ENCODE results near the gene RPS15. TPM values are rescaled to one million over a fixed set of nuclear protein-coding genes. Genes with fewer than 3 reads are reported as not detected.

Gene RPS15
- total and polyA plus RNA-seq, 4 experiments from 2014 or later, result 1,715 to 2,757 (median 2,201) TPM

GRCh38 chr19:1406774-1407527, 31.2 kb upstream of the RPS15 start:
- peak overlapping the region; percentile 33 to 57 for H3K4me3 ChIP-seq (ENCODE audit: low read length in 2 of 2)
- H3K27ac ChIP-seq (ENCODE audit: low read depth, low read length), result peak overlapping the region; percentile 88
- H3K9me3 Mint-ChIP-seq, result no peaks in the 10 kb centered on the region
- H3K27ac Mint-ChIP-seq, result peak overlapping the region; percentile 67 to 86 (median 84)
- H3K36me3 Mint-ChIP-seq, result peaks cover 4 to 17% of the 10 kb centered on the region in 2 donors
- H3K4me1 Mint-ChIP-seq, result peaks cover 21 to 48% (median 38%) of the 10 kb centered on the region in 4 donors
- H3K27me3 Mint-ChIP-seq, result no peaks in the 10 kb centered on the region
- H3K9me3 ChIP-seq (ENCODE audit: control insufficient read depth in 1 of 2, low read length in 2 of 2), result no peaks in the 10 kb centered on the region
- H3K4me1 ChIP-seq (ENCODE audit: insufficient read depth, low read length), result peaks cover 43% of the 10 kb centered on the region
- intact Hi-C loops (cut with micrococcal nuclease), result loop anchor here (1.0 to 5.0 kb wide), 8 partner anchors 24 to 610 kb away; partner anchors contain the start of genes FAM174C, MBD3, NDUFS7 and PTBP1
- ChIA-PET POLR2A (ENCODE audit: partially characterized antibody) (interaction anchor here (1.0 kb wide), 1 partner anchor 138 kb away, joined by 3 read pairs; the partner anchor contains the start of gene CIRBP), CTCF (ENCODE audit: partially characterized antibody) (no interaction called here)
- no peaks in the 10 kb centered on the region for H3K27me3 ChIP-seq (ENCODE audit: insufficient read depth, low read length)
- H3K4me3 Mint-ChIP-seq, result peak overlapping the region; percentile 73 to 87 (median 82)
- DNase-seq, result peak; percentile 98 to 100 (median 100)
- peaks cover 11% of the 10 kb centered on the region for H3K36me3 ChIP-seq (ENCODE audit: insufficient read depth, low read length)

GRCh38 chr19:1407528-1408299, 30.5 kb upstream of the RPS15 start, which contains the start of gene DAZAP1:
TSS of gene DAZAP1 (plus strand) at chr19:1407586. CDS start at chr19:1407774, 188 bp downstream.
- H3K4me1 Mint-ChIP-seq, result peaks cover 22 to 51% (median 42%) of the 10 kb centered on the region in 4 donors
- no peaks in the 10 kb centered on the region for H3K9me3 Mint-ChIP-seq
- CTCF ChIA-PET (ENCODE audit: partially characterized antibody), result no interaction called here

GRCh38 chr19:1408300-1409203, 29.6 kb upstream of the RPS15 start:
- H3K27ac ChIP-seq (ENCODE audit: low read depth, low read length), result peak overlapping the region; percentile 88
- H3K4me3 ChIP-seq (ENCODE audit: low read length in 2 of 2), result peak overlapping the region; percentile 75 to 91
- CTCF ChIA-PET (ENCODE audit: partially characterized antibody), result interaction anchor here (1.0 kb wide), 1 partner anchor 63 kb away, joined by 3 read pairs; no protein-coding TSS in a partner anchor
- Mint-ChIP-seq H3K4me1 (peaks cover 24 to 56% (median 49%) of the 10 kb centered on the region in 4 donors), H3K4me3 (peak overlapping the region; percentile 91 to 96 (median 94)), H3K27ac (peak overlapping the region; percentile 90 to 96 (median 94)), H3K27me3 (no peaks in the 10 kb centered on the region), H3K9me3 (no peaks in the 10 kb centered on the region), H3K36me3 (peaks cover 4 to 22% of the 10 kb centered on the region in 2 donors)
- H3K4me1 ChIP-seq (ENCODE audit: insufficient read depth, low read length), result peaks cover 56% of the 10 kb centered on the region
- DNase-seq, result peak; percentile 66 to 76 (median 73)
- peaks cover 25% of the 10 kb centered on the region for H3K36me3 ChIP-seq (ENCODE audit: insufficient read depth, low read length)
- POLR2A ChIA-PET (ENCODE audit: partially characterized antibody), result interaction anchor here (1.0 to 2.8 kb wide), 12 partner anchors 10 to 139 kb away, joined by 3 to 18 read pairs (median 5); partner anchors contain the start of genes CIRBP, FAM174C, NDUFS7 and REEP6
- intact Hi-C loops (cut with micrococcal nuclease), result loop anchor here (5.0 kb wide), 1 partner anchor 156 kb away; no protein-coding TSS in a partner anchor
- H3K27me3 ChIP-seq (ENCODE audit: insufficient read depth, low read length), result no peaks in the 10 kb centered on the region
- no peaks in the 10 kb centered on the region for H3K9me3 ChIP-seq (ENCODE audit: control insufficient read depth in 1 of 2, low read length in 2 of 2)

More at GRCh38 chr19:1407528-1408299, 30.5 kb upstream of the RPS15 start, which contains the start of gene DAZAP1:
- peaks cover 48% of the 10 kb centered on the region for H3K4me1 ChIP-seq (ENCODE audit: insufficient read depth, low read length)
- H3K27me3 Mint-ChIP-seq, result no peaks in the 10 kb centered on the region
- no peaks in the 10 kb centered on the region for H3K9me3 ChIP-seq (ENCODE audit: control insufficient read depth in 1 of 2, low read length in 2 of 2)
- H3K27ac Mint-ChIP-seq, result peak within 1 kb of the TSS; percentile 67 to 95 (median 85)
- peaks cover 17% of the 10 kb centered on the region for H3K36me3 ChIP-seq (ENCODE audit: insufficient read depth, low read length)
- H3K27ac ChIP-seq (ENCODE audit: low read depth, low read length), result peak within 1 kb of the TSS; percentile 88
- POLR2A ChIA-PET (ENCODE audit: partially characterized antibody), result interaction anchor here (1.0 to 2.8 kb wide), 5 partner anchors 13 to 139 kb away, joined by 3 to 18 read pairs (median 5); partner anchors contain the start of genes CIRBP, FAM174C and NDUFS7
- peaks cover 4 to 19% of the 10 kb centered on the region in 2 donors for H3K36me3 Mint-ChIP-seq
- intact Hi-C loops (cut with micrococcal nuclease), result loop anchor here (1.0 to 5.0 kb wide), 8 partner anchors 24 to 610 kb away; partner anchors contain the start of genes FAM174C, MBD3, NDUFS7 and PTBP1
- peak in 4 of 5 donors; percentile 29 to 66 (median 41) for DNase-seq
- H3K4me3 Mint-ChIP-seq, result peak within 1 kb of the TSS; percentile 73 to 95 (median 88)
- peak within 1 kb of the TSS; percentile 75 to 91 for H3K4me3 ChIP-seq (ENCODE audit: low read length in 2 of 2)
- H3K27me3 ChIP-seq (ENCODE audit: insufficient read depth, low read length), result no peaks in the 10 kb centered on the region

- Mint-ChIP-seq H3K4me3 (peak overlapping the region; percentile 91 to 96 (median 94)), H3K36me3 (peaks cover 4 to 24% of the 10 kb centered on the region in 2 donors), H3K27me3 (no peaks in the 10 kb centered on the region), H3K4me1 (peaks cover 27 to 65% (median 54%) of the 10 kb centered on the region in 4 donors), H3K27ac (peak overlapping the region; percentile 90 to 96 (median 94)), H3K9me3 (no peaks in the 10 kb centered on the region)
- peaks cover 62% of the 10 kb centered on the region for H3K4me1 ChIP-seq (ENCODE audit: insufficient read depth, low read length)
- peak overlapping the region; percentile 75 to 91 for H3K4me3 ChIP-seq (ENCODE audit: low read length in 2 of 2)
- no peaks in the 10 kb centered on the region for H3K9me3 ChIP-seq (ENCODE audit: control insufficient read depth in 1 of 2, low read length in 2 of 2)
- no peak for DNase-seq
- ChIA-PET CTCF (ENCODE audit: partially characterized antibody) (interaction anchor here (1.0 to 1.4 kb wide), 3 partner anchors 28 to 62 kb away, joined by 3 to 9 read pairs (median 4); no protein-coding TSS in a partner anchor), POLR2A (ENCODE audit: partially characterized antibody) (interaction anchor here (1.0 to 2.8 kb wide), 10 partner anchors 9 to 140 kb away, joined by 3 to 18 read pairs (median 4); partner anchors contain the start of genes CIRBP, FAM174C and REEP6)
- H3K27me3 ChIP-seq (ENCODE audit: insufficient read depth, low read length), result no peaks in the 10 kb centered on the region
- H3K36me3 ChIP-seq (ENCODE audit: insufficient read depth, low read length), result peaks cover 25% of the 10 kb centered on the region
- intact Hi-C loops (cut with micrococcal nuclease), result loop anchor here (5.0 kb wide), 1 partner anchor 157 kb away; no protein-coding TSS in a partner anchor
- H3K27ac ChIP-seq (ENCODE audit: low read depth, low read length), result peak overlapping the region; percentile 88
Measured at GRCh38 chr19:1409204-1410005, 28.8 kb upstream of the RPS15 start.

- intact Hi-C loops (cut with micrococcal nuclease), result no loop called here
- peak overlapping the region; percentile 88 for H3K27ac ChIP-seq (ENCODE audit: low read depth, low read length)
- H3K36me3 Mint-ChIP-seq, result peaks cover 4 to 29% of the 10 kb centered on the region in 2 donors
- no peak overlapping the region for H3K4me3 ChIP-seq (ENCODE audit: low read length in 2 of 2)
- no peaks in the 10 kb centered on the region for H3K9me3 Mint-ChIP-seq
- no peaks in the 10 kb centered on the region for H3K27me3 ChIP-seq (ENCODE audit: insufficient read depth, low read length)
- DNase-seq, result no peak
- H3K4me3 Mint-ChIP-seq, result peak overlapping the region; percentile 48 to 96 (median 86)
- peaks cover 25% of the 10 kb centered on the region for H3K36me3 ChIP-seq (ENCODE audit: insufficient read depth, low read length)
- ChIA-PET POLR2A (ENCODE audit: partially characterized antibody) (interaction anchor here (2.1 to 2.8 kb wide), 3 partner anchors 8 to 141 kb away, joined by 10 to 18 read pairs (median 12); partner anchors contain the start of gene CIRBP), CTCF (ENCODE audit: partially characterized antibody) (interaction anchor here (1.2 to 1.4 kb wide), 2 partner anchors 27 to 35 kb away, joined by 4 to 9 read pairs; no protein-coding TSS in a partner anchor)
- H3K4me1 ChIP-seq (ENCODE audit: insufficient read depth, low read length), result peaks cover 69% of the 10 kb centered on the region
- peak overlapping the region; percentile 80 to 94 (median 89) for H3K27ac Mint-ChIP-seq
- no peaks in the 10 kb centered on the region for H3K27me3 Mint-ChIP-seq
- no peaks in the 10 kb centered on the region for H3K9me3 ChIP-seq (ENCODE audit: control insufficient read depth in 1 of 2, low read length in 2 of 2)
- H3K4me1 Mint-ChIP-seq, result peaks cover 32 to 71% (median 59%) of the 10 kb centered on the region in 4 donors
Measured at GRCh38 chr19:1410136-1410786, 27.9 kb upstream of the RPS15 start.
